Cardiac muscle cell (in vitro differentiated cells and primary cell): ENCODE data around the gene WDFY2. TPM values are rescaled to one million over a fixed set of nuclear protein-coding genes. Genes with fewer than 3 reads are reported as not detected.
"Not testable (repeated sequence)": the region's sequence is repeated elsewhere in the genome, so short reads cannot be mapped to it uniquely, and the experiment has no call there.

Source experiments
- DNase-seq, 2 donors: peaks; one replicate each; pipeline versions ENCODE4 v3.0.0 to v3.0.0-alpha.2; 2010 to 2017; ENCODE audit warnings: low read depth in 1 of 2, low spot score in 1 of 2
- H3K27ac ChIP-seq: fragments of 200-600 bp; sonication (generic); 2 replicates; pipeline ENCODE4 v1.5.1; 2016
- H3K27me3 ChIP-seq: fragments of 200-600 bp; sonication (generic); 2 replicates; pipeline ENCODE4 v1.6.0; 2016; ENCODE audit warnings: control low read depth
- H3K36me3 ChIP-seq: fragments of 200-600 bp; sonication (generic); 2 replicates; pipeline ENCODE4 v1.5.1; 2016; ENCODE audit warnings: control low read depth
- H3K4me1 ChIP-seq: fragments of 200-600 bp; sonication (generic); 2 replicates; pipeline ENCODE4 v1.8.1; 2017; ENCODE audit warnings: low read depth, mild to moderate bottlenecking, mixed run types
- H3K4me3 ChIP-seq: fragments of 200-600 bp; sonication (generic); 2 replicates; pipeline ENCODE4 v1.5.1; 2016; ENCODE audit warnings: mild to moderate bottlenecking
- H3K9me3 ChIP-seq: fragments of 200-600 bp; sonication (generic); 2 replicates; pipeline ENCODE4 v1.5.1; 2017; ENCODE audit warnings: low read depth, mild to moderate bottlenecking, control low read depth
- polyA plus RNA-seq: library from polyadenylated mRNA; unstranded; fragments of >200 nt; fragmentation: Nextera tagmentation; extraction: Ambion mirVana; gene quantifications from 2 replicates; pipeline ENCODE4 v1.2.1, GENCODE V29; 2016
- total RNA-seq: library from RNA; depleted of rRNA; stranded (reverse); fragments of >200 nt; gene quantifications from 2 replicates; pipeline ENCODE4 v1.2.3, GENCODE V29; 2016
- TF ChIP-seq, protein P1 (sequence below): IDR thresholded peaks from 2 replicates; pipeline ENCODE4 v1.5.1; 2012; ENCODE audit warnings: low read depth, mild to moderate bottlenecking, low read length

The WDFY2 gene
- total and polyA plus RNA-seq, 2 experiments from 2014 or later = 9.1 to 20.4 TPM

GRCh38 chr13:51689663-51689996 is 105.4 kb downstream of the WDFY2 start:
- Histone ChIP-seq H3K27ac (no peak overlapping the region), H3K4me1 (no peaks in the 10 kb centered on the region), H3K27me3 (no peaks in the 10 kb centered on the region), H3K4me3 (no peak overlapping the region), H3K36me3 (no peaks in the 10 kb centered on the region), H3K9me3 (no peaks in the 10 kb centered on the region)
- DNase-seq = peak in 1 of 2 donors; percentile 64
- TF ChIP-seq, protein P1, sequence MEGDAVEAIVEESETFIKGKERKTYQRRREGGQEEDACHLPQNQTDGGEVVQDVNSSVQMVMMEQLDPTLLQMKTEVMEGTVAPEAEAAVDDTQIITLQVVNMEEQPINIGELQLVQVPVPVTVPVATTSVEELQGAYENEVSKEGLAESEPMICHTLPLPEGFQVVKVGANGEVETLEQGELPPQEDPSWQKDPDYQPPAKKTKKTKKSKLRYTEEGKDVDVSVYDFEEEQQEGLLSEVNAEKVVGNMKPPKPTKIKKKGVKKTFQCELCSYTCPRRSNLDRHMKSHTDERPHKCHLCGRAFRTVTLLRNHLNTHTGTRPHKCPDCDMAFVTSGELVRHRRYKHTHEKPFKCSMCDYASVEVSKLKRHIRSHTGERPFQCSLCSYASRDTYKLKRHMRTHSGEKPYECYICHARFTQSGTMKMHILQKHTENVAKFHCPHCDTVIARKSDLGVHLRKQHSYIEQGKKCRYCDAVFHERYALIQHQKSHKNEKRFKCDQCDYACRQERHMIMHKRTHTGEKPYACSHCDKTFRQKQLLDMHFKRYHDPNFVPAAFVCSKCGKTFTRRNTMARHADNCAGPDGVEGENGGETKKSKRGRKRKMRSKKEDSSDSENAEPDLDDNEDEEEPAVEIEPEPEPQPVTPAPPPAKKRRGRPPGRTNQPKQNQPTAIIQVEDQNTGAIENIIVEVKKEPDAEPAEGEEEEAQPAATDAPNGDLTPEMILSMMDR = no peak

GRCh38 chr13:51695677-51696076 is 111.4 kb downstream of the WDFY2 start:
- H3K36me3 ChIP-seq, H3K9me3 ChIP-seq, H3K4me1 ChIP-seq, DNase-seq, H3K4me3 ChIP-seq, H3K27ac ChIP-seq, H3K27me3 ChIP-seq: not testable (repeated sequence)

GRCh38 chr13:51697181-51697580 is 112.9 kb downstream of the WDFY2 start:
- Histone ChIP-seq H3K27ac (no peak overlapping the region), H3K27me3 (no peaks in the 10 kb centered on the region), H3K9me3 (no peaks in the 10 kb centered on the region), H3K4me3 (no peak overlapping the region), H3K4me1 (peaks cover 6% of the 10 kb centered on the region), H3K36me3 (no peaks in the 10 kb centered on the region)
- TF ChIP-seq, protein P1 = no peak
- DNase-seq = no peak

DNA sequence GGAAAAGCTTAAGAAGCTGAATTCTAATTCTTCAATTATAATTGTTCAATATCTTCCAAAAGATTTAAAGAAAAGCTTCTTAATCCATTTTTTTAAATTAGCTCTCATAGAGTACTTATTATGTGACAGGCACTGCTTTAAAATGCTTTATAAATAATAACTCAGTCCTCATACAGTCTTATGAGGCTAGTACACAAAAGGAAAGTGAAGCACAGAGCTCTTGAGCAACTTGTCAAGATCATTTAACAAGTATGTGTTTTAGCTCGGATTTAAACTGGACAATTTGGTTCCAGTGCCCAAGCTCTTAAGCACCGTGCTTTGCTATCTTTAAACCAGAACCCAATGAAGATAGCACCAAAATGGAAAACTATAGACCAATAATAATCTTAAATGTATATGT is 113.6 kb downstream of the WDFY2 start:
- no peaks in the 10 kb centered on the region for H3K36me3 ChIP-seq
- H3K4me3 ChIP-seq = no peak overlapping the region
- TF ChIP-seq, protein P1 = no peak
- DNase-seq = peak in 1 of 2 donors; percentile 34
- H3K4me1 ChIP-seq = peaks cover 6% of the 10 kb centered on the region
- H3K9me3 ChIP-seq = no peaks in the 10 kb centered on the region
- no peaks in the 10 kb centered on the region for H3K27me3 ChIP-seq
- H3K27ac ChIP-seq = peak overlapping the region; percentile 20

- Histone ChIP-seq H3K27me3 (no peaks in the 10 kb centered on the region), H3K4me1 (peaks cover 6% of the 10 kb centered on the region), H3K36me3 (no peaks in the 10 kb centered on the region), H3K9me3 (no peaks in the 10 kb centered on the region), H3K27ac (no peak overlapping the region), H3K4me3 (no peak overlapping the region)
- TF ChIP-seq, protein P1 = no peak
- no peak for DNase-seq
Measured at GRCh38 chr13:51698352-51698751, 114.1 kb downstream of the WDFY2 start.

DNA sequence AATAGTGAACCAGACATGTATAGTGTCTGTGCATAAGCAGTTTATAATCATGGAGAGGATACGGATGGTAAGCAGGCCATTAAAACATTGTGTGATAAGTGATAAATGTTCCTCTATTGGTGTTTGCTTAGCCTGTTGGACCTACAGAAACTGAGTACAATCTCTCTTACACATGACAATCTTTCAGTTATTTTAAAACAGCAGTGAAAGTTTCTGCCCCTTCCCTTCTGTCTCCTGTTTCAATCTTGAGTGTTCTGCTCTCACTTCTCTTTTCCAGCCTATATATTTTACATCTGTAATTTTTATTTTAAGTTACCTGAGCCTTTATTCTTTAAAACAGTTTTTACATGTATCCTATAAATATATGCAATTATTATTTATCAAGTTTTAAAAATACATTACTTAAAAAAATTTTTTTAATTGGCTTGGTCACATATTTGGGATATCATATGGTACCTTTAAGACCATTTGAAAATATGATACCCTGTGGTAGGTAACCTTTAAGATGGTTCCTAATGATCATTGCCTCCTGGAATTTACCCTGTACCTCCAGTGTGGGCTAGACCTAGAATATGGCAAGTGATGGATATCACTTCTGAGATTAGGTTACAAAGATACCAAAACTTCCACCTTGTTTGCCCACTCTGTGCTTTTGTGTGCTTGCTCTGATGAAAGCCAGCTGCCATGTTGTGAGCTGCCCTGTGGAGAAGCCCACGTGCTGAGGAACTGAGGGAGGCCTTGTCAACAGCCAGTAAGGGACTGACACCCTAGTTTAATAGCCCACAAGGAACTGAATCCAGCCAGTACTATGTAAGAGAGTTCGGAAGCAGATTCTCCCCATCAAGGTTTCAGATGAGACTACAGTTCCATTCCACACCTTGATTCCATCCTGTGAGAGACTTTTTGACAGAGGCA is 120.4 kb downstream of the WDFY2 start:
- H3K9me3 ChIP-seq = no peaks in the 10 kb centered on the region
- no peak overlapping the region for H3K4me3 ChIP-seq
- no peak for DNase-seq
- TF ChIP-seq, protein P1 = no peak
- H3K4me1 ChIP-seq = no peaks in the 10 kb centered on the region
- no peaks in the 10 kb centered on the region for H3K27me3 ChIP-seq
- no peak overlapping the region for H3K27ac ChIP-seq
- H3K36me3 ChIP-seq = no peaks in the 10 kb centered on the region
